ENCODE measurements around the gene SMCO3.
A peak's percentile ranks its signal among the peaks of the same experiment; 100 is the strongest.
"Not testable (repeated sequence)": the region's sequence is repeated elsewhere in the genome, so short reads cannot be mapped to it uniquely, and the experiment has no call there.

Gene SMCO3

DNA sequence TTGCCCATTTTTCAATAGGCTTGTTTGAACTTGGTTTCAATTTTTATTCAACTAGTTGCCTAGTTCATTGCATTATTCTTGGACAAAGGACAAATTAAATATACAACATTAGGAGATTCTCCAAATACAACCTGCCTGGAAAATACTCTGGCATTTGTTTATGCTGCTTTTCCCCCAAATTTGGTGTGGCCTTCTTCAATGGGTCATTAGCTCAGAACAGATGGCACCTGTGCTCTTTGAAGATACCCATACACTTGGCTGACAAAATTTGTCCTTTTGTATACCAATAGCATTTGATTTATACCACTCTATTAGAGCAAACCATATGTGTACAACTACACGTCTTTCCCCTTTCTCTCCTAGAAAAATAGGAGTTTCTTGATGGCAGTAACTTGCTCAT, 46.4 kb downstream of the SMCO3 start:
- ChIA-PET CTCF (no interaction called here), POLR2A (interaction anchor here (0.7 kb wide), 1 partner anchor 1494 kb away, joined by 3 read pairs; no protein-coding TSS in a partner anchor)
- no peak overlapping the region for H3K4me3 ChIP-seq (ENCODE audit: control insufficient read depth in 1 of 7, extremely low read depth in 1 of 7, insufficient read depth in 4 of 7, low read depth in 2 of 7, low read length in 6 of 7)
- peaks cover 8 to 34% (median 22%) of the 10 kb centered on the region in 4 experiments for H3K4me1 ChIP-seq (ENCODE audit: control extremely low read depth in 1 of 4, control insufficient read depth in 4 of 4, insufficient read depth in 4 of 4, low read length in 3 of 4)
- no peak for DNase-seq
- no peak overlapping the region for H3K27ac ChIP-seq (ENCODE audit: insufficient read depth in 1 of 2, low read depth in 1 of 2, low read length in 2 of 2, poor library complexity in 1 of 2, severe bottlenecking in 2 of 2)
- WGBS (ENCODE audit: insufficient coverage), result no CpG with 5 or more reads among the region's 1 CpG
- H3K9me3 ChIP-seq (ENCODE audit: control extremely low read depth in 1 of 5, control insufficient read depth in 4 of 5, insufficient read depth in 2 of 5, low read depth in 1 of 5, low read length in 4 of 5), result peaks cover 0 to 2% (median 0%) of the 10 kb centered on the region in 5 experiments
- H3K36me3 ChIP-seq (ENCODE audit: control insufficient read depth in 4 of 4, insufficient read depth in 4 of 4, low read length in 3 of 4), result peaks cover 0 to 5% (median 1%) of the 10 kb centered on the region in 4 experiments
- H3K27me3 ChIP-seq (replicated peaks in 2 of 5; ENCODE audit: control insufficient read depth in 4 of 5, insufficient read depth in 5 of 5, low read length in 4 of 5), result no peaks in the 10 kb centered on the region

DNA sequence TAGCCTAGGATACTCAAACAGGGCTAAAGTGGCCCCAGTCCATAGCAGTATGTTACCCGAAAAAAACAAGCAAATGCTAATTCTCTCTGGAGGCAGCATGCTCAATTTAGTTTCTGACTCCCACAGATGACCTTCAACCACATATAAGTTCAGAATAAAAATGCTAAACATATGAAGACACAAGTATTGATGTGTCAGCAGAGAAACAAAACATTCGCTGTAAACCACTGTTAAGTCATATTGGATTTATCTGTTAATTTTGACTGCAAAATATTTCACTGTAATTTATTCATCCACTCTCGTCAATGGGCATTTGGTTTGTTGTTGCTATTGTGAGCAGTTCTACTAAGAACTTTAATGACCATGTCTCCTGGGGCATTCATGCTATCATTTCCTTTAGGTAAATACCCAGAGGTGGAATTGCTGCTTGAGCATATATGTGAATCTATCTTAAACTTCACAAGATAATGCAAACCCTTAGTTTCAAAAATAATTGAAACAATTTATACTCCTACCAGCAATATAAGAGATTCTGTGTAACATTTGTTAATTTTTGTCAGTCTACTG, 47.2 kb downstream of the SMCO3 start:
- H3K9me3 ChIP-seq (ENCODE audit: control extremely low read depth in 1 of 5, control insufficient read depth in 4 of 5, insufficient read depth in 2 of 5, low read depth in 1 of 5, low read length in 4 of 5), result peaks cover 0 to 2% (median 0%) of the 10 kb centered on the region in 5 experiments
- DNase-seq, result no peak
- H3K4me1 ChIP-seq (ENCODE audit: control extremely low read depth in 1 of 4, control insufficient read depth in 4 of 4, insufficient read depth in 4 of 4, low read length in 3 of 4), result peaks cover 5 to 28% (median 17%) of the 10 kb centered on the region in 4 experiments
- H3K36me3 ChIP-seq (ENCODE audit: control insufficient read depth in 4 of 4, insufficient read depth in 4 of 4, low read length in 3 of 4), result peaks cover 0 to 6% (median 3%) of the 10 kb centered on the region in 4 experiments
- ChIA-PET CTCF (no interaction called here), POLR2A (no interaction called here)
- no peaks in the 10 kb centered on the region for H3K27me3 ChIP-seq (replicated peaks in 2 of 5; ENCODE audit: control insufficient read depth in 4 of 5, insufficient read depth in 5 of 5, low read length in 4 of 5)
- no peak overlapping the region for H3K4me3 ChIP-seq (ENCODE audit: control insufficient read depth in 1 of 7, extremely low read depth in 1 of 7, insufficient read depth in 4 of 7, low read depth in 2 of 7, low read length in 6 of 7)
- 100% methylated on average over 1 of the region's 3 CpGs for WGBS (ENCODE audit: insufficient coverage)
- H3K27ac ChIP-seq (ENCODE audit: insufficient read depth in 1 of 2, low read depth in 1 of 2, low read length in 2 of 2, poor library complexity in 1 of 2, severe bottlenecking in 2 of 2), result no peak overlapping the region

DNA sequence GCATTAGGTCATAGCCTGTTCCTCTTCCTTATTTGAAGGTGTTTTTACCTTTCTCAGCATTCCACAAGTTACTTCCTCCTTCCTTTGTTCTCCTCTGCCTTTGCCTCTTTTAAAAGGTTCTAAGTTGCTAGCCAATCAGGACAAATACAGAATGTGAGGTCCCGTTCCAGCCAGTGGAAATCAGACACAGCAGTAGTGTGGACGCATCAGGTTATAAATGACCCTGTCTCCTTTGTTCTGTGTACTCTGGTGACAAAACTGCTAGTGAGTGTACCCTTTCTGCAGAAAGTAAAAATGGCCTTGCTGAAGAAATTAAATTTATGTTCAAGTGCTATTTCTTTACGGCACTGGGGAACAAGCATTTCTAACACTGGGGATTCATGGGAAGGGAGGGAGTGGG, 48.0 kb downstream of the SMCO3 start:
- DNase-seq; H3K36me3 ChIP-seq (ENCODE audit: control insufficient read depth in 4 of 4, insufficient read depth in 4 of 4, low read length in 3 of 4); H3K9me3 ChIP-seq (ENCODE audit: control extremely low read depth in 1 of 5, control insufficient read depth in 4 of 5, insufficient read depth in 2 of 5, low read depth in 1 of 5, low read length in 4 of 5); POLR2A ChIA-PET; CTCF ChIA-PET; H3K27me3 ChIP-seq (replicated peaks in 2 of 5; ENCODE audit: control insufficient read depth in 4 of 5, insufficient read depth in 5 of 5, low read length in 4 of 5); H3K27ac ChIP-seq (ENCODE audit: insufficient read depth in 1 of 2, low read depth in 1 of 2, low read length in 2 of 2, poor library complexity in 1 of 2, severe bottlenecking in 2 of 2); H3K4me3 ChIP-seq (ENCODE audit: control insufficient read depth in 1 of 7, extremely low read depth in 1 of 7, insufficient read depth in 4 of 7, low read depth in 2 of 7, low read length in 6 of 7): not testable (repeated sequence)
- peaks cover 0 to 23% (median 13%) of the 10 kb centered on the region in 4 experiments for H3K4me1 ChIP-seq (ENCODE audit: control extremely low read depth in 1 of 4, control insufficient read depth in 4 of 4, insufficient read depth in 4 of 4, low read length in 3 of 4)
- WGBS (ENCODE audit: insufficient coverage), result 100% methylated on average over 2 of the region's 3 CpGs

DNA sequence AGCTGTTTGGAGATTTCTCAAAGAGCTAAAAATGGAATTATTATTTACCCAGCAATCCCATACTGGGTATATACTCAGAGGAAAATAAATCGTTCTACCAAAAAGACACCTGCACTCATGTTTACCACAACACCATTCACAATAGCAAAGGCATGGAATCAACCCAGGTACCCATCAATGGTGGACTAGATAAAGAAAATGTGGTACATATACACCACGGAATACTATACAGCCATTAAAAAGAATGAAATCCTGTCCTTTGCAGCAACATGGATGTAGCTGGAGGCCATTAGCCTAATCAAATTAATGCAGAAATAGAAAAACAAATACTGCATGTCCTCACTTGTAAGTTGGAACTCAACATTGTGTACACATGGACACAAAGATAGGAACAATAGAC, 48.6 kb downstream of the SMCO3 start:
- no peak overlapping the region for H3K27ac ChIP-seq (ENCODE audit: insufficient read depth in 1 of 2, low read depth in 1 of 2, low read length in 2 of 2, poor library complexity in 1 of 2, severe bottlenecking in 2 of 2)
- H3K9me3 ChIP-seq (ENCODE audit: control extremely low read depth in 1 of 5, control insufficient read depth in 4 of 5, insufficient read depth in 2 of 5, low read depth in 1 of 5, low read length in 4 of 5), result peaks cover 0 to 3% (median 0%) of the 10 kb centered on the region in 5 experiments
- H3K4me3 ChIP-seq (ENCODE audit: control insufficient read depth in 1 of 7, extremely low read depth in 1 of 7, insufficient read depth in 4 of 7, low read depth in 2 of 7, low read length in 6 of 7), result no peak overlapping the region
- peaks cover 0 to 6% (median 3%) of the 10 kb centered on the region in 4 experiments for H3K36me3 ChIP-seq (ENCODE audit: control insufficient read depth in 4 of 4, insufficient read depth in 4 of 4, low read length in 3 of 4)
- no peak for DNase-seq
- WGBS (ENCODE audit: insufficient coverage), result no CpG with 5 or more reads among the region's 2 CpGs
- H3K27me3 ChIP-seq (replicated peaks in 2 of 5; ENCODE audit: control insufficient read depth in 4 of 5, insufficient read depth in 5 of 5, low read length in 4 of 5), result no peaks in the 10 kb centered on the region
- peaks cover 0 to 17% (median 11%) of the 10 kb centered on the region in 4 experiments for H3K4me1 ChIP-seq (ENCODE audit: control extremely low read depth in 1 of 4, control insufficient read depth in 4 of 4, insufficient read depth in 4 of 4, low read length in 3 of 4)
- ChIA-PET POLR2A (no interaction called here), CTCF (no interaction called here)

DNA sequence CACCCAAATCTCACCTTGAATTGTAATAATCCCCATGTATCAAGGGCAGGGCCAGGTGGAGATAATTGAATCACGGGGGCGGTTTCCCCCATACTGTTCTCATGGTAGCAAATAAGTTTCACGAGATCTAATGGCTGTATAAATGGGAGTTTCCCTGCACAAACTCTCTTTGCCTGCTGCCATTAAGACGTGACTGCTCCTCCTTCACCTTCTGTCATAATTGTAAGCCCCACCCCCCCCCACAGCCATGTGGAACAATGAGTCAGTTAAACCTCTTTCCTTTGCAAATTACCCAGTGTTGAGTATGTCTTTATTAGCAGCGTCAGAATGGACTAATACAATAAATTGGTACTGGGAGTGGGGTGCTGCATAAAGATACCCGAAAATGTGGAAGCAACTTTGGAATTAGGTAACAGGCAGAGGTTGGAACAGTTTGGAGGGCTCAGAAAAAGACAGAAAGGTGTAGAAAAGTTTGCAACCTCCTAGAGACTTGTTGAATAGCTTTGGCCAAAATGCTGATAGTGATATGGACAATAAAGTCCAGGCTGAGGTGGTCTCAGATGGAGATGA, 54.2 kb downstream of the SMCO3 start:
- WGBS (ENCODE audit: insufficient coverage), result 72% methylated on average over 4 of the region's 6 CpGs
- DNase-seq; POLR2A ChIA-PET; H3K27ac ChIP-seq (ENCODE audit: insufficient read depth in 1 of 2, low read depth in 1 of 2, low read length in 2 of 2, poor library complexity in 1 of 2, severe bottlenecking in 2 of 2); H3K36me3 ChIP-seq (ENCODE audit: control insufficient read depth in 4 of 4, insufficient read depth in 4 of 4, low read length in 3 of 4); H3K9me3 ChIP-seq (ENCODE audit: control extremely low read depth in 1 of 5, control insufficient read depth in 4 of 5, insufficient read depth in 2 of 5, low read depth in 1 of 5, low read length in 4 of 5); H3K4me3 ChIP-seq (ENCODE audit: control insufficient read depth in 1 of 7, extremely low read depth in 1 of 7, insufficient read depth in 4 of 7, low read depth in 2 of 7, low read length in 6 of 7); H3K27me3 ChIP-seq (replicated peaks in 2 of 5; ENCODE audit: control insufficient read depth in 4 of 5, insufficient read depth in 5 of 5, low read length in 4 of 5); H3K4me1 ChIP-seq (ENCODE audit: control extremely low read depth in 1 of 4, control insufficient read depth in 4 of 4, insufficient read depth in 4 of 4, low read length in 3 of 4); CTCF ChIA-PET: not testable (repeated sequence)

DNA sequence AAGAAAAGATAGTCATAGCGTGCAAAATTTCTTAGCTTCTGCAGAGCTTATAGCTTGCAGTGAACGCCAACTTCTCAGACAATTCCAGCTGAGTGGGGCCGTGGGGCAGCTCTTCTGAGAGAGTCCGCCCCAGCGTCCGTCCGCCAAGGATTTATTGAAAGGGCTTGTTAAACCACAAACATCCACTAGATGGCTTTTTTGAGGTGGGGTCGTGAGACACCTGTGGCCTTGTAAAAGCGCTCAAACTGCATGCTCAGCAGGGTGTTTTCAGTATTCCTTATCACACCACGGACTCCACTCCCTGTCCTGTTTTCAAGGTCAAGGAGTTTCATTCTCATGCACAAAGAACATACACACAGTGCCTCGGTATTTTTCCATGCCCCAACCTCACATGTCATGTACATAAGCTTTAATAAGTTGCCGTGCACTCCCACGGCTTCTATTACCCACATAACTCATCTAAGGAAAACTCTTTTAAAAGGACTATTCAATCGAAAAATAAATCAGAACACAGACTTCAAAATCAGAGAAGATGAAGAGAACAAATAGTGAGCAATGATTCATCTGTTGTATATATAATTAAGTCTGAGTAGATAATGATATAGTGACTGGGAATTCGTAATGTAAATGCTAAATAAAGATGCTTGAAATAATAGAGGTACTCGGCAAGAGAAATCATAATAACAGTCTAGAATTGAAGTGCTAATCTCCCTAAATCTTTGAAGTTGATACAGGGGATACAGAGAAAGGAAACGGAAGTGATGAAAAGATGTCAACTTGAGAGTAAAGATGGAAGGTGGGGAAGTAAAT, 57.4 kb downstream of the SMCO3 start:
- 56% methylated on average over 14 of the region's 17 CpGs for WGBS (ENCODE audit: insufficient coverage)
- Histone ChIP-seq H3K4me1 (ENCODE audit: control extremely low read depth in 1 of 4, control insufficient read depth in 4 of 4, insufficient read depth in 4 of 4, low read length in 3 of 4) (no peaks in the 10 kb centered on the region), H3K4me3 (ENCODE audit: control insufficient read depth in 1 of 7, extremely low read depth in 1 of 7, insufficient read depth in 4 of 7, low read depth in 2 of 7, low read length in 6 of 7) (peak overlapping the region in 1 of 7 experiments; percentile 28), H3K36me3 (ENCODE audit: control insufficient read depth in 4 of 4, insufficient read depth in 4 of 4, low read length in 3 of 4) (no peaks in the 10 kb centered on the region), H3K27me3 (replicated peaks in 2 of 5; ENCODE audit: control insufficient read depth in 4 of 5, insufficient read depth in 5 of 5, low read length in 4 of 5) (no peaks in the 10 kb centered on the region), H3K9me3 (ENCODE audit: control extremely low read depth in 1 of 5, control insufficient read depth in 4 of 5, insufficient read depth in 2 of 5, low read depth in 1 of 5, low read length in 4 of 5) (peaks cover 0 to 3% (median 3%) of the 10 kb centered on the region in 5 experiments), H3K27ac (ENCODE audit: insufficient read depth in 1 of 2, low read depth in 1 of 2, low read length in 2 of 2, poor library complexity in 1 of 2, severe bottlenecking in 2 of 2) (no peak overlapping the region)
- peak; percentile 10 to 29 (median 13) for DNase-seq
- CTCF ChIA-PET, result interaction anchor here (0.9 to 1.7 kb wide), 3 partner anchors 9 to 19 kb away, joined by 3 to 8 read pairs (median 5); a partner anchor contains a TSS
- POLR2A ChIA-PET, result interaction anchor here (0.7 kb wide), 1 partner anchor 20 kb away, joined by 3 read pairs; no protein-coding TSS in a partner anchor
